GM23338 (cell line): ENCODE measurements around the gene OSBPL3. TPM values are rescaled to one million over a fixed set of nuclear protein-coding genes. Genes with fewer than 3 reads are reported as not detected.

ENCODE experiments used
- ATAC-seq: fragments of 200-7000 bp; cut with Tn5 transposase; 3 replicates; pipeline ENCODE4 v1.9.1; 2020
- DNase-seq: peaks from one replicate; pipeline ENCODE4 v3.0.0-alpha.2; 2015; ENCODE audit warnings: low spot score
- H2AFZ ChIP-seq: fragments of 200-600 bp; sonication (generic); 2 replicates; pipeline ENCODE4 v1.8.0; 2016; ENCODE audit warnings: antibody characterized with exemption, mild to moderate bottlenecking, moderate library complexity
- H3F3A ChIP-seq: fragments of 200-600 bp; sonication (generic); replicated peaks from 2 replicates; pipeline ENCODE4 v1.8.0; 2017; ENCODE audit warnings: antibody characterized with exemption, mixed run types, low read depth
- H3K27ac ChIP-seq: fragments of 200-600 bp; sonication (generic); 2 replicates; pipeline ENCODE4 v1.6.1; 2016; ENCODE audit warnings: low read depth
- H3K27me3 ChIP-seq: fragments of 200-600 bp; sonication (generic); 2 replicates; pipeline ENCODE4 v1.8.0; 2016; ENCODE audit warnings: mild to moderate bottlenecking, mixed run types, moderate library complexity; ENCODE audit not compliant: insufficient read depth
- H3K36me3 ChIP-seq: fragments of 200-600 bp; sonication (generic); 2 replicates; pipeline ENCODE4 v1.8.0; 2016; ENCODE audit warnings: mild to moderate bottlenecking; ENCODE audit not compliant: insufficient read depth
- H3K4me1 ChIP-seq: fragments of 200-600 bp; sonication (generic); 2 replicates; pipeline ENCODE4 v1.8.0; 2016; ENCODE audit warnings: mild to moderate bottlenecking, moderate library complexity; ENCODE audit not compliant: insufficient read depth
- H3K4me2 ChIP-seq: fragments of 200-600 bp; sonication (generic); 2 replicates; pipeline ENCODE4 v1.7.1; 2017; ENCODE audit warnings: mixed run types
- H3K4me3 ChIP-seq: fragments of 200-600 bp; sonication (generic); 2 replicates; pipeline ENCODE4 v1.6.1; 2016; ENCODE audit warnings: mixed run types
- H3K79me2 ChIP-seq: fragments of 200-600 bp; sonication (generic); replicated peaks from 2 replicates; pipeline ENCODE4 v1.8.0; 2017; ENCODE audit warnings: mild to moderate bottlenecking; ENCODE audit not compliant: insufficient read depth
- H3K9me2 ChIP-seq: fragments of 200-600 bp; sonication (generic); 2 replicates; pipeline ENCODE4 v1.8.0; 2017; ENCODE audit not compliant: insufficient read depth
- H4K20me1 ChIP-seq: fragments of 200-600 bp; sonication (generic); replicated peaks from 2 replicates; pipeline ENCODE4 v1.8.0; 2017; ENCODE audit warnings: mild to moderate bottlenecking; ENCODE audit not compliant: insufficient read depth
- H3K27ac Mint-ChIP-seq: 2 replicates; pipeline ENCODE4 v1.8.0; 2020; ENCODE audit warnings: inconsistent platforms, mild to moderate bottlenecking, moderate library complexity, mixed read lengths
- H3K27me3 Mint-ChIP-seq: 3 replicates; pipeline ENCODE4 v1.8.0; 2022; ENCODE audit warnings: low read depth, mild to moderate bottlenecking, moderate library complexity, mixed read lengths, inconsistent platforms; ENCODE audit not compliant: insufficient read depth, poor library complexity
- H3K36me3 Mint-ChIP-seq: 3 replicates; pipeline ENCODE4 v1.8.0; 2021; ENCODE audit warnings: low read depth, mild to moderate bottlenecking, inconsistent platforms, moderate library complexity, mixed read lengths
- H3K4me1 Mint-ChIP-seq: 3 replicates; pipeline ENCODE4 v1.8.0; 2020; ENCODE audit warnings: mild to moderate bottlenecking, inconsistent platforms, mixed read lengths
- H3K4me3 Mint-ChIP-seq: 3 replicates; pipeline ENCODE4 v1.8.0; 2021; ENCODE audit warnings: moderate library complexity, mild to moderate bottlenecking, inconsistent platforms, mixed read lengths
- H3K9me3 Mint-ChIP-seq: 3 replicates; pipeline ENCODE4 v1.8.0; 2020; ENCODE audit warnings: moderate library complexity, mild to moderate bottlenecking, inconsistent platforms, mixed read lengths
- CREB1 ChIP-seq: fragments of 250-450 bp; sonication (Bioruptor Pico); IDR thresholded peaks from 2 replicates; pipeline ENCODE4 v1.5.0; 2020; ENCODE audit warnings: low read depth, mild to moderate bottlenecking, moderate library complexity
- ETS1 ChIP-seq: IDR thresholded peaks from 2 replicates; pipeline ENCODE4 v1.6.1; 2016; ENCODE audit warnings: antibody characterized with exemption
- EZH2 ChIP-seq: fragments of 200-600 bp; sonication (generic); IDR thresholded peaks from one replicate; pipeline ENCODE4 v1.8.0; 2017; ENCODE audit warnings: antibody characterized with exemption, mild to moderate bottlenecking, low read depth; ENCODE audit not compliant: unreplicated experiment
- EZH2phosphoT487 ChIP-seq: fragments of 200-600 bp; sonication (generic); IDR thresholded peaks from one replicate; pipeline ENCODE4 v1.8.1; 2018; ENCODE audit warnings: antibody characterized with exemption; ENCODE audit not compliant: unreplicated experiment
- JUNB ChIP-seq: IDR thresholded peaks from one replicate; pipeline ENCODE4 v1.6.1; 2016; ENCODE audit warnings: antibody characterized with exemption; ENCODE audit not compliant: unreplicated experiment
- NANOG ChIP-seq: IDR thresholded peaks from 2 replicates; pipeline ENCODE4 v1.6.1; 2016; ENCODE audit warnings: antibody characterized with exemption, borderline replicate concordance
- POLR2AphosphoS5 ChIP-seq: IDR thresholded peaks from 2 replicates; pipeline ENCODE4 v1.6.1; 2016; ENCODE audit warnings: antibody characterized with exemption, low read depth
- REST ChIP-seq: IDR thresholded peaks from one replicate; pipeline ENCODE4 v1.6.1; 2018; ENCODE audit warnings: antibody characterized with exemption; ENCODE audit not compliant: unreplicated experiment
- STAT1 ChIP-seq: IDR thresholded peaks from one replicate; pipeline ENCODE4 v1.6.1; 2016; ENCODE audit warnings: antibody characterized with exemption; ENCODE audit not compliant: unreplicated experiment
- ZNF114 ChIP-seq: fragments of 250-450 bp; sonication (Bioruptor Pico); IDR thresholded peaks from 2 replicates; pipeline ENCODE4 v1.5.0; 2020; ENCODE audit warnings: mild to moderate bottlenecking, moderate library complexity
- ZNF331 ChIP-seq: fragments of 250-450 bp; sonication (Bioruptor Pico); IDR thresholded peaks from 2 replicates; pipeline ENCODE4 v1.5.0; 2020; ENCODE audit warnings: low read depth, mild to moderate bottlenecking, moderate library complexity
- ZNF462 ChIP-seq: fragments of 250-450 bp; sonication (Bioruptor Pico); IDR thresholded peaks from 2 replicates; pipeline ENCODE4 v1.5.0; 2020; ENCODE audit warnings: mild to moderate bottlenecking, moderate library complexity
- polyA plus RNA-seq: library from polyadenylated mRNA; unstranded; fragments of >200 nt; fragmentation: Nextera tagmentation; extraction: Ambion mirVana; gene quantifications from 2 replicates; pipeline ENCODE4 v1.2.1, GENCODE V29; 2016
- total RNA-seq: library from RNA; depleted of rRNA; stranded (reverse); fragments of >200 nt; shearing (Covaris generic); gene quantifications from 2 replicates; pipeline ENCODE4 v1.2.3, GENCODE V29; 2014
- TF ChIP-seq, protein P1 (sequence below), 2 experiments: fragments of 200-600 bp in 1 of 2; sonication (generic) in 1 of 2; conservative IDR thresholded peaks; 2 replicates each; pipeline versions ENCODE4 v1.5.1 to v1.6.1; 2016 to 2017; ENCODE audit warnings: antibody characterized with exemption in 2 of 2, low read depth in 2 of 2, mild to moderate bottlenecking in 2 of 2, moderate library complexity in 1 of 2

OSBPL3 gene
- total and polyA plus RNA-seq, 2 experiments from 2014 or later: 7.2 to 15.7 TPM

DNA sequence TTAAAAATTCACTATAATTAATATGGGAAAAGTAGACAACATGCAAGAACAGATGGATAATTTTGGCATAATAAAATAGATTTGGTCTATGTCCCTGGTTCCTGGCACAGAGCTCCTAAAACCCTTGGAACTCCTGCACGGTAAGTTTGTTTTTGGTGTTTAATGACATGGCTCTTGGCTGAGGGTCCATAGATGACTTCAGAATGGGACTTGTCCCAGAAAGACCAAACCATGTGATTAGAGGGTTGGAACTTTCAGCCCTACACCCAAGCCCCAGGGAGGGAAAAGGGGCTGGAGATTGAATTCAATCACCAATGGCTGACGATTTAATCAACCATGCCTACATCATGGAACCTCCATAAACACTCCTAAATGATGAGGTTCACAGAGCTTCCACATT, 210.1 kb downstream of the OSBPL3 start:
- Histone ChIP-seq H4K20me1 (no peaks in the 10 kb centered on the region), H3K4me3 (no peak overlapping the region), H3K27ac (no peak overlapping the region), H3K79me2 (no peaks in the 10 kb centered on the region), H3K27me3 (no peaks in the 10 kb centered on the region), H2AFZ (no peak overlapping the region), H3K9me2 (no peaks in the 10 kb centered on the region), H3K4me2 (no peak overlapping the region), H3K36me3 (no peaks in the 10 kb centered on the region), H3K4me1 (peaks cover 5% of the 10 kb centered on the region; the same call in 1 of the 2 replicates), H3F3A (no peaks in the 10 kb centered on the region)
- H3K9me3 Mint-ChIP-seq: peaks cover 3% of the 10 kb centered on the region; the same call in 1 of the 3 replicates
- H3K36me3 Mint-ChIP-seq: no peaks in the 10 kb centered on the region
- DNase-seq (no peak), ATAC-seq (no peak)
- no peak overlapping the region for H3K27ac Mint-ChIP-seq
- no peak for TF ChIP-seq ZNF114
- TF ChIP-seq CREB1 (CRISPR knock-in tag): no peak
- TF ChIP-seq EZH2phosphoT487: no peak
- no peak for TF ChIP-seq POLR2AphosphoS5
- TF ChIP-seq REST: no peak
- TF ChIP-seq ZNF331 (CRISPR knock-in tag): no peak
- no peak for TF ChIP-seq EZH2
- no peak for TF ChIP-seq STAT1
- TF ChIP-seq JUNB: no peak
- no peak for TF ChIP-seq NANOG
- TF ChIP-seq ETS1: no peak
- TF ChIP-seq, protein P1, sequence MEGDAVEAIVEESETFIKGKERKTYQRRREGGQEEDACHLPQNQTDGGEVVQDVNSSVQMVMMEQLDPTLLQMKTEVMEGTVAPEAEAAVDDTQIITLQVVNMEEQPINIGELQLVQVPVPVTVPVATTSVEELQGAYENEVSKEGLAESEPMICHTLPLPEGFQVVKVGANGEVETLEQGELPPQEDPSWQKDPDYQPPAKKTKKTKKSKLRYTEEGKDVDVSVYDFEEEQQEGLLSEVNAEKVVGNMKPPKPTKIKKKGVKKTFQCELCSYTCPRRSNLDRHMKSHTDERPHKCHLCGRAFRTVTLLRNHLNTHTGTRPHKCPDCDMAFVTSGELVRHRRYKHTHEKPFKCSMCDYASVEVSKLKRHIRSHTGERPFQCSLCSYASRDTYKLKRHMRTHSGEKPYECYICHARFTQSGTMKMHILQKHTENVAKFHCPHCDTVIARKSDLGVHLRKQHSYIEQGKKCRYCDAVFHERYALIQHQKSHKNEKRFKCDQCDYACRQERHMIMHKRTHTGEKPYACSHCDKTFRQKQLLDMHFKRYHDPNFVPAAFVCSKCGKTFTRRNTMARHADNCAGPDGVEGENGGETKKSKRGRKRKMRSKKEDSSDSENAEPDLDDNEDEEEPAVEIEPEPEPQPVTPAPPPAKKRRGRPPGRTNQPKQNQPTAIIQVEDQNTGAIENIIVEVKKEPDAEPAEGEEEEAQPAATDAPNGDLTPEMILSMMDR (conservative IDR thresholded peaks at IDR 0.05; ENCODE audit: low read depth in 2 of 2): no peak
- TF ChIP-seq ZNF462 (CRISPR knock-in tag): no peak
- H3K4me3 Mint-ChIP-seq: no peak overlapping the region
- peaks cover 10% of the 10 kb centered on the region; the same call in 2 of the 3 replicates for H3K4me1 Mint-ChIP-seq
- H3K27me3 Mint-ChIP-seq: no peaks in the 10 kb centered on the region
